Choroid plexus epithelial cell (primary cell): ENCODE results near the gene NPHP3.
"Not testable (repeated sequence)": the region's sequence is repeated elsewhere in the genome, so short reads cannot be mapped to it uniquely, and the experiment has no call there.

Experiments used
- DNase-seq: peaks from one replicate; pipeline ENCODE4 v3.0.0-alpha.2; 2010; ENCODE audit warnings: low read depth
- H3K4me3 ChIP-seq: 2 replicates; pipeline ENCODE4 v1.5.1; 2011; ENCODE audit warnings: low read depth, mild to moderate bottlenecking, control low read depth, low read length, moderate library complexity
- TF ChIP-seq, protein P1 (sequence below): conservative IDR thresholded peaks from 2 replicates; pipeline ENCODE4 v1.5.1; 2011; ENCODE audit warnings: low read depth, mild to moderate bottlenecking, control low read depth, inconsistent platforms, low read length, moderate library complexity

Gene NPHP3, protein sequence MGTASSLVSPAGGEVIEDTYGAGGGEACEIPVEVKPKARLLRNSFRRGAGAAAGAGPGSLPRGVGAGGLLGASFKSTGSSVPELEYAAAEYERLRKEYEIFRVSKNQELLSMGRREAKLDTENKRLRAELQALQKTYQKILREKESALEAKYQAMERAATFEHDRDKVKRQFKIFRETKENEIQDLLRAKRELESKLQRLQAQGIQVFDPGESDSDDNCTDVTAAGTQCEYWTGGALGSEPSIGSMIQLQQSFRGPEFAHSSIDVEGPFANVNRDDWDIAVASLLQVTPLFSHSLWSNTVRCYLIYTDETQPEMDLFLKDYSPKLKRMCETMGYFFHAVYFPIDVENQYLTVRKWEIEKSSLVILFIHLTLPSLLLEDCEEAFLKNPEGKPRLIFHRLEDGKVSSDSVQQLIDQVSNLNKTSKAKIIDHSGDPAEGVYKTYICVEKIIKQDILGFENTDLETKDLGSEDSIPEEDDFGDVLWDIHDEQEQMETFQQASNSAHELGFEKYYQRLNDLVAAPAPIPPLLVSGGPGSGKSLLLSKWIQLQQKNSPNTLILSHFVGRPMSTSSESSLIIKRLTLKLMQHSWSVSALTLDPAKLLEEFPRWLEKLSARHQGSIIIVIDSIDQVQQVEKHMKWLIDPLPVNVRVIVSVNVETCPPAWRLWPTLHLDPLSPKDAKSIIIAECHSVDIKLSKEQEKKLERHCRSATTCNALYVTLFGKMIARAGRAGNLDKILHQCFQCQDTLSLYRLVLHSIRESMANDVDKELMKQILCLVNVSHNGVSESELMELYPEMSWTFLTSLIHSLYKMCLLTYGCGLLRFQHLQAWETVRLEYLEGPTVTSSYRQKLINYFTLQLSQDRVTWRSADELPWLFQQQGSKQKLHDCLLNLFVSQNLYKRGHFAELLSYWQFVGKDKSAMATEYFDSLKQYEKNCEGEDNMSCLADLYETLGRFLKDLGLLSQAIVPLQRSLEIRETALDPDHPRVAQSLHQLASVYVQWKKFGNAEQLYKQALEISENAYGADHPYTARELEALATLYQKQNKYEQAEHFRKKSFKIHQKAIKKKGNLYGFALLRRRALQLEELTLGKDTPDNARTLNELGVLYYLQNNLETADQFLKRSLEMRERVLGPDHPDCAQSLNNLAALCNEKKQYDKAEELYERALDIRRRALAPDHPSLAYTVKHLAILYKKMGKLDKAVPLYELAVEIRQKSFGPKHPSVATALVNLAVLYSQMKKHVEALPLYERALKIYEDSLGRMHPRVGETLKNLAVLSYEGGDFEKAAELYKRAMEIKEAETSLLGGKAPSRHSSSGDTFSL (N-terminal part only)

DNA sequence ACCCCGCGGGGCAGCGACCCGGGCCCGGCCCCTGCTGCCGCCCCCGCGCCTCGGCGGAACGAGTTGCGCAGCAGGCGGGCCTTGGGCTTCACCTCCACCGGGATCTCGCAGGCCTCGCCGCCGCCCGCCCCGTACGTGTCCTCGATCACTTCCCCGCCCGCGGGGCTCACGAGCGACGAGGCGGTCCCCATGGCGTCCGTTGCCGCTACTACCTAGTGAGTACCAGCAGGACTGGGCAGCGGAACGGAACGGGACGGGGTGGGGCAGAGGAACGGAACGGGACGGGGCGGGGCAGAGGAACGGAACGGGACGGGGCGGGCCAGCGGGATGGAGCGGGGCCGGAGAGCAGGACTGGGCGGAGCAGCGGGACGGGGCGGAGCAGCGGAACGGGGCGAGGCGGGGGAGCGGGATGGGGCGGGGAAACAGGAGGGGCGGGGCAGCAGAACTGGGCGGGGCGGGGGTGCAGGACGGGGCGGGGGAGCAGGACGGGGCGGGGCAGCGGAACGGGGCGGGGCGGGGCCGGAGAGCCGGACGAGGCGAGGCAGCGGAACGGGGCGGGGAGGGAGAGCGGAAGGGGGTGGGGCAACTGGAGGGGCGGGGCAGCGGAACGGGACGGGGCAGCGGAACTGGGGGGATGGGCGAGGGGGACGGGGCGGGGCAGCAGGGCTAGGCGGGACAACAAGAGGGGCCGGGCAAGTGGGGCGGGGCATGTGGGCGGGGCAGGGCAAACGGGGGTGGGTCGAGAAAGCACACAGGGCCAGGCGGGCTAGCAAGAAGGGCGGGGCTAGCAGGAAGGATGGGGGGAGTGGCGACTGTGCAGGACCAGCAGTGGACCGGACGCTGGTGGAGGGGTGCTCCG lies at the start of gene NPHP3:
Gene NPHP3, minus strand, starts transcription at position 245 of the 859 bp plus-strand sequence. Its CDS starts 54 bp downstream, at position 191.
- peak within 1 kb of the TSS; percentile 93 for H3K4me3 ChIP-seq
- DNase-seq: peak; percentile 99
- TF ChIP-seq, protein P1, sequence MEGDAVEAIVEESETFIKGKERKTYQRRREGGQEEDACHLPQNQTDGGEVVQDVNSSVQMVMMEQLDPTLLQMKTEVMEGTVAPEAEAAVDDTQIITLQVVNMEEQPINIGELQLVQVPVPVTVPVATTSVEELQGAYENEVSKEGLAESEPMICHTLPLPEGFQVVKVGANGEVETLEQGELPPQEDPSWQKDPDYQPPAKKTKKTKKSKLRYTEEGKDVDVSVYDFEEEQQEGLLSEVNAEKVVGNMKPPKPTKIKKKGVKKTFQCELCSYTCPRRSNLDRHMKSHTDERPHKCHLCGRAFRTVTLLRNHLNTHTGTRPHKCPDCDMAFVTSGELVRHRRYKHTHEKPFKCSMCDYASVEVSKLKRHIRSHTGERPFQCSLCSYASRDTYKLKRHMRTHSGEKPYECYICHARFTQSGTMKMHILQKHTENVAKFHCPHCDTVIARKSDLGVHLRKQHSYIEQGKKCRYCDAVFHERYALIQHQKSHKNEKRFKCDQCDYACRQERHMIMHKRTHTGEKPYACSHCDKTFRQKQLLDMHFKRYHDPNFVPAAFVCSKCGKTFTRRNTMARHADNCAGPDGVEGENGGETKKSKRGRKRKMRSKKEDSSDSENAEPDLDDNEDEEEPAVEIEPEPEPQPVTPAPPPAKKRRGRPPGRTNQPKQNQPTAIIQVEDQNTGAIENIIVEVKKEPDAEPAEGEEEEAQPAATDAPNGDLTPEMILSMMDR: no peak

DNA sequence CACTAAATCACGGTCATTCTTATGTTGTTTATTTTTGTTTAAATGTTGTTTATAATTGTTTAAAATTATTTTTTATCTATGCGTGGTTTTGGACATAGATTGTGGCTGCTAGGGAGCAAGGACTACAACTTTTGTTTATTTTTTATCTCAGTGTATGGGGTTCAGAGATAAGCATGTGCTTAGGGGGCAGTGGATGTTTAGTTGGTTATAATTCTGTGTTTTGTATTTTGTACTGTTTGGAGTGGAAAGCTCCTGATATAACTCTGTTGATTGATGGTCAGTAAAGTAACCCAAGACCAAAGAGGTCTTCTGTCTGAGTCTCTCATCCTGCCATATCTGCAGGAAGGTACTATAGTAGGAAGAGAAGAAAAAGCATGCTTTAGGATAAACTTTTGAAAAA lies 36.5 kb upstream of the NPHP3 start:
- no peak overlapping the region for H3K4me3 ChIP-seq
- TF ChIP-seq, protein P1: no peak
- no peak for DNase-seq

DNA sequence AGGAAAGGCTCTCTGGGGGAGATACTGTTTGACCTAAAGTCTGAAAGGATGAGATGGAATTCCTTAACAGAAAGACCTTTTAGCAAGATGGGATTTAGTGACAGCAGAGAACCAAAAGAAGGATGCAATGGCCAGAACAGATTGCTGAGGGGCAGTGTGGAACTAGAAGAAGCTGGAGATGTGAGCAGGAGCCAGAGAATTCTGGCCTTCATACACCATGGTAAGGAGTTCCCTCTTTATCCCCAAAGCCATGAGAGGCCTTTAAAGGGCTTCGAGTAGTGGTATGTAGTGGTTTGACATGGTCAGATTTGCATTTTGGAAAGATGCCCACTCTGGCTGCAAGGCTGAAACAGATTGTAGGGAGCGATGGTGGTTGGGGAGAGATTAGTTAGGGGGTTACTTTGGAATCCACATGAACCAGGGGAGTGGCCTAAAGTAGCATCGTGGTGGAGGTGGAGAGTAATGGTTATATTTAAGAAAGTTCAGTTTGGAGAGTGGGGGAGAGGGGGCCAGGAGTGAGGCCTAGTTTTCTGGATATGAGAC lies 34.0 kb upstream of the NPHP3 start:
- no peak for DNase-seq
- TF ChIP-seq, protein P1: no peak
- no peak overlapping the region for H3K4me3 ChIP-seq

DNA sequence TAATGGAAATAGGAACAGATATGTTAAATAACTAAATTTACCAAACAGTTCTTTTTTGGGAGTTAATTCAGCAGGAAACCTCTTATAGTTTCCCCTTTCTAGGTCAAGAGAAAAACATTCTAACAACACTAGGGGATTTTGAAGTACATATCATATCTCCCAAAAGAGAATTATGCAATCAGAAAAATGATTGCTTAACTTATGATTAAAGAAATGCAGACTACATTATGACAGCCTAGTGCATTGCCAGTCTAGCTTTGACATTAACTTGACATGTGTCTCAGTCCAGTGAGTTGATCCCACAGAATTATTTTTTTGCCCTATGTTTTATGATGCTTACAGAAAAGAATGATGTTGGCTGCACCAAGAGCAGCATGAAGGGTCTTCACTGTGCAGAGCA lies 31.7 kb upstream of the NPHP3 start:
- DNase-seq: no peak
- no peak overlapping the region for H3K4me3 ChIP-seq
- TF ChIP-seq, protein P1: no peak

DNA sequence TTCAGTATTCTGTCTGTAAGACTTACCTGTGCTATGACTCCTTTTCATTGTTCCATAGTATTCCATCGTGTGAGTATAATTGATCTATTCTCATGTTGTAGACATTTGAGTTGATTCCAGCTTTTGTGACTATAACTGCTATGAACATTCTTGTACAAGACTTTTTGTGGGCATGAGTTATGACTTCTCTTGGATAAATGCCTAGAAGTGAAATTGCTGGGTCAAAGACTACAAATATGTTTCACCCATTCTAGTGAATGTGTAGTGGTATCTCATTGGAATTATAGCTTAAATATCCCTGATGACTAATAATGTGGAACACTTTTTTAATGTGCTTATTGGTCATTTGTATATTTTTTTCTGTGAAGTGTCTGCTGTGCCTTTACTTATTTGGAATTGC lies 27.6 kb upstream of the NPHP3 start:
- TF ChIP-seq, protein P1: no peak
- no peak overlapping the region for H3K4me3 ChIP-seq
- peak; percentile 12 for DNase-seq

DNA sequence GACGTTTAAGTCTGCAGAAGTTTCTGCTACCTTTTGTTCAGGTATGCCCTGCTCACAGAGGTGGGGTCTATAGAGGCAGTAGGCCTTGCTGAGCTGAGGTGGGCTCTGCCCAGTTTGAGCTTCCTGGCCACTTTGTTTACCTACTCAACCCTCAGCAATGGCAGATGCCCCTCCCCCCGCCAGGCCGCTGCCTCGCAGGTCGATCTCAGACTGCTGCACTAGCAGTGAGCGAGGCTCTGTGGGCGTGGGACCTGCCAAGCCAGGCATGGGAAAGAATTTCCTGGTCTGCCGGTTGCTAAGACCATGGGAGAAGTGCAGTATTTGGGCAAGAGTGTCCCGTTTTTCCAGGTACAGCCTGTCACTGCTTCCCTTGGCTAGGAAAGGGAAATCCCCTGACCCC lies 24.5 kb upstream of the NPHP3 start:
- not testable (repeated sequence) for H3K4me3 ChIP-seq, DNase-seq
